GM23248 (cell line): ENCODE measurements around the gene KCNC2. TPM values are rescaled to one million over a fixed set of nuclear protein-coding genes. Genes with fewer than 3 reads are reported as not detected.

Experiments used
- DNase-seq: peaks from one replicate; pipeline ENCODE4 v3.0.0-alpha.2; 2015
- H2AFZ ChIP-seq: fragments of 200-600 bp; sonication (generic); 2 replicates; pipeline ENCODE4 v1.6.1; 2016; ENCODE audit warnings: antibody characterized with exemption
- H3F3A ChIP-seq: fragments of 200-600 bp; sonication (generic); 2 replicates; pipeline ENCODE4 v1.6.1; 2016; ENCODE audit warnings: mild to moderate bottlenecking, antibody characterized with exemption, mixed run types; ENCODE audit not compliant: insufficient read depth
- H3K27ac ChIP-seq: fragments of 200-600 bp; sonication (generic); 2 replicates; pipeline ENCODE4 v1.5.1; 2016; ENCODE audit warnings: mild to moderate bottlenecking
- H3K27me3 ChIP-seq: fragments of 200-600 bp; sonication (generic); replicated peaks from 2 replicates; pipeline ENCODE4 v1.6.1; 2016; ENCODE audit warnings: mild to moderate bottlenecking; ENCODE audit not compliant: insufficient read depth
- H3K36me3 ChIP-seq: fragments of 200-600 bp; sonication (generic); 2 replicates; pipeline ENCODE4 v1.6.1; 2016; ENCODE audit warnings: low read depth, mild to moderate bottlenecking
- H3K4me1 ChIP-seq: fragments of 200-600 bp; sonication (generic); 2 replicates; pipeline ENCODE4 v1.6.1; 2016; ENCODE audit warnings: mild to moderate bottlenecking; ENCODE audit not compliant: insufficient read depth
- H3K4me2 ChIP-seq: fragments of 200-600 bp; sonication (generic); one replicate; pipeline ENCODE4 v1.6.1; 2016; ENCODE audit warnings: mild to moderate bottlenecking; ENCODE audit not compliant: unreplicated experiment
- H3K4me3 ChIP-seq: fragments of 200-600 bp; sonication (generic); 2 replicates; pipeline ENCODE4 v1.5.1; 2016; ENCODE audit warnings: mild to moderate bottlenecking
- H3K79me2 ChIP-seq: fragments of 200-600 bp; sonication (generic); 2 replicates; pipeline ENCODE4 v1.6.1; 2016; ENCODE audit warnings: mild to moderate bottlenecking; ENCODE audit not compliant: insufficient read depth
- H3K9ac ChIP-seq: fragments of 200-600 bp; sonication (generic); 2 replicates; pipeline ENCODE4 v1.6.1; 2016; ENCODE audit warnings: mild to moderate bottlenecking
- H3K9me2 ChIP-seq: fragments of 200-600 bp; sonication (generic); 2 replicates; pipeline ENCODE4 v1.6.1; 2016; ENCODE audit warnings: mixed run types, mild to moderate bottlenecking, moderate library complexity; ENCODE audit not compliant: insufficient read depth
- H3K9me3 ChIP-seq: fragments of 200-600 bp; sonication (generic); one replicate; pipeline ENCODE4 v1.6.1; 2017; ENCODE audit warnings: low read depth
- H4K20me1 ChIP-seq: fragments of 200-600 bp; sonication (generic); 2 replicates; pipeline ENCODE4 v1.6.0; 2016; ENCODE audit not compliant: insufficient read depth
- EZH2 ChIP-seq: fragments of 200-600 bp; sonication (generic); IDR thresholded peaks from 2 replicates; pipeline ENCODE4 v1.6.1; 2018; ENCODE audit warnings: antibody characterized with exemption, mild to moderate bottlenecking; ENCODE audit not compliant: insufficient read depth, poor library complexity, severe bottlenecking
- EZH2phosphoT487 ChIP-seq: fragments of 200-600 bp; sonication (generic); IDR thresholded peaks from 2 replicates; pipeline ENCODE4 v1.6.1; 2018; ENCODE audit warnings: antibody characterized with exemption, moderate library complexity, mild to moderate bottlenecking, low read depth; ENCODE audit not compliant: insufficient read depth
- WGBS, 2 experiments: methylation state at CpG; one replicate each; pipeline ENCODE4 v1.1.6; 2015 to 2017; ENCODE audit warnings: low lambda C conversion rate in 2 of 2, low coverage in 1 of 2; ENCODE audit errors: missing lambda C conversion rate in 2 of 2; 5-methylcytosine and 5-hydroxymethylcytosine counted together
- in situ Hi-C: fragments of 300-500 bp; cut with MboI; formaldehyde crosslinking; loops from 2 replicates; pipeline ENCODE4 v1.15.0; 2020
- polyA plus RNA-seq: library from polyadenylated mRNA; unstranded; fragments of >200 nt; fragmentation: Nextera tagmentation; extraction: Ambion mirVana; gene quantifications from 2 replicates; pipeline ENCODE4 v1.2.1, GENCODE V29; 2016
- total RNA-seq: library from RNA; depleted of rRNA; stranded (reverse); fragments of >200 nt; shearing (Covaris generic); gene quantifications from 2 replicates; pipeline ENCODE4 v1.2.3, GENCODE V29; 2014

Gene KCNC2
- total and polyA plus RNA-seq, 2 experiments from 2014 or later: not detected

GRCh38 chr12:75041472-75041871 is 168.2 kb downstream of the KCNC2 start:
- Histone ChIP-seq H2AFZ (no peak overlapping the region), H4K20me1 (no peaks in the 10 kb centered on the region), H3K4me1 (no peaks in the 10 kb centered on the region), H3F3A (no peaks in the 10 kb centered on the region), H3K36me3 (no peaks in the 10 kb centered on the region), H3K79me2 (no peaks in the 10 kb centered on the region), H3K9me2 (no peaks in the 10 kb centered on the region), H3K4me2 (no peak overlapping the region), H3K9me3 (no peaks in the 10 kb centered on the region), H3K4me3 (no peak overlapping the region), H3K27ac (no peak overlapping the region), H3K27me3 (no peaks in the 10 kb centered on the region), H3K9ac (no peak overlapping the region)
- DNase-seq: no peak
- TF ChIP-seq EZH2: no peak
- no peak for TF ChIP-seq EZH2phosphoT487
- whole genome bisulfite sequencing, 2 experiments: 35 to 36% methylated on average over 4 of the region's 4 CpGs
- in situ Hi-C loops: no loop called here

- no peaks in the 10 kb centered on the region for H4K20me1 ChIP-seq
- H3K4me2 ChIP-seq: no peak overlapping the region
- TF ChIP-seq EZH2: no peak
- TF ChIP-seq EZH2phosphoT487: no peak
- no peaks in the 10 kb centered on the region for H3K79me2 ChIP-seq
- no peak overlapping the region for H3K27ac ChIP-seq
- WGBS, 2 experiments: 26 to 27% methylated on average over 9 of the region's 9 CpGs
- in situ Hi-C loops: no loop called here
- H3K4me3 ChIP-seq: no peak overlapping the region
- H3F3A ChIP-seq: no peaks in the 10 kb centered on the region
- H3K4me1 ChIP-seq: no peaks in the 10 kb centered on the region
- peaks cover 6% of the 10 kb centered on the region for H3K9me3 ChIP-seq
- no peaks in the 10 kb centered on the region for H3K36me3 ChIP-seq
- no peak overlapping the region for H2AFZ ChIP-seq
- H3K9ac ChIP-seq: no peak overlapping the region
- no peaks in the 10 kb centered on the region for H3K9me2 ChIP-seq
- no peaks in the 10 kb centered on the region for H3K27me3 ChIP-seq
- peak; percentile 0 for DNase-seq
These were observed 189.5 kb downstream of the KCNC2 start for GRCh38 chr12:75020068-75020557.

- H3K9me3 ChIP-seq: no peaks in the 10 kb centered on the region
- 11 to 13% methylated on average over 4 of the region's 4 CpGs for WGBS, 2 experiments
- no peaks in the 10 kb centered on the region for H3K27me3 ChIP-seq
- no peaks in the 10 kb centered on the region for H3K4me1 ChIP-seq
- no peaks in the 10 kb centered on the region for H3K79me2 ChIP-seq
- H3K9me2 ChIP-seq: no peaks in the 10 kb centered on the region
- H3K27ac ChIP-seq: no peak overlapping the region
- no peak overlapping the region for H3K4me3 ChIP-seq
- no peak for TF ChIP-seq EZH2phosphoT487
- no peak overlapping the region for H3K9ac ChIP-seq
- H4K20me1 ChIP-seq: no peaks in the 10 kb centered on the region
- in situ Hi-C loops: no loop called here
- no peaks in the 10 kb centered on the region for H3K36me3 ChIP-seq
- no peak overlapping the region for H2AFZ ChIP-seq
- DNase-seq: no peak
- H3K4me2 ChIP-seq: no peak overlapping the region
- no peaks in the 10 kb centered on the region for H3F3A ChIP-seq
These were observed 198.5 kb downstream of the KCNC2 start for GRCh38 chr12:75011120-75011519.

GRCh38 chr12:75007133-75007532 is 202.5 kb downstream of the KCNC2 start:
- H3K27me3 ChIP-seq: no peaks in the 10 kb centered on the region
- H3K36me3 ChIP-seq: no peaks in the 10 kb centered on the region
- H3K79me2 ChIP-seq: no peaks in the 10 kb centered on the region
- no peak overlapping the region for H3K4me2 ChIP-seq
- WGBS, 2 experiments: 8 to 9% methylated on average over 2 of the region's 2 CpGs
- H3K4me3 ChIP-seq: no peak overlapping the region
- no peak overlapping the region for H2AFZ ChIP-seq
- no peak for TF ChIP-seq EZH2
- no peak for TF ChIP-seq EZH2phosphoT487
- no peaks in the 10 kb centered on the region for H3K9me3 ChIP-seq
- no peaks in the 10 kb centered on the region for H3K9me2 ChIP-seq
- H3K27ac ChIP-seq: no peak overlapping the region
- H3K9ac ChIP-seq: no peak overlapping the region
- in situ Hi-C loops: no loop called here
- H3K4me1 ChIP-seq: no peaks in the 10 kb centered on the region
- no peak for DNase-seq
- H4K20me1 ChIP-seq: no peaks in the 10 kb centered on the region
- no peaks in the 10 kb centered on the region for H3F3A ChIP-seq

- 3 to 11% methylated on average over 2 of the region's 2 CpGs for WGBS, 2 experiments
- DNase-seq: no peak
These were observed 209.5 kb downstream of the KCNC2 start for GRCh38 chr12:75000120-75000519.

More at GRCh38 chr12:75000120-75000519, 209.5 kb downstream of the KCNC2 start:
- Histone ChIP-seq H3K4me2 (no peak overlapping the region), H3K27ac (no peak overlapping the region), H3K9ac (no peak overlapping the region), H3K79me2 (no peaks in the 10 kb centered on the region), H3K4me1 (no peaks in the 10 kb centered on the region), H3F3A (no peaks in the 10 kb centered on the region), H2AFZ (no peak overlapping the region), H3K4me3 (no peak overlapping the region), H3K9me2 (no peaks in the 10 kb centered on the region), H3K27me3 (no peaks in the 10 kb centered on the region), H3K9me3 (no peaks in the 10 kb centered on the region), H4K20me1 (no peaks in the 10 kb centered on the region), H3K36me3 (no peaks in the 10 kb centered on the region)
- in situ Hi-C loops: no loop called here
- no peak for TF ChIP-seq EZH2
- no peak for TF ChIP-seq EZH2phosphoT487
